NCI-H69 (cell line): Measurements from ENCODE around the gene PTGES3.
"Not testable (repeated sequence)": the region's sequence is repeated elsewhere in the genome, so short reads cannot be mapped to it uniquely, and the experiment has no call there.

Source experiments
- DNase-seq: peaks from one replicate; lab custom pipeline; 2025; lab: John Stamatoyannopoulos, UW

Gene PTGES3

DNA sequence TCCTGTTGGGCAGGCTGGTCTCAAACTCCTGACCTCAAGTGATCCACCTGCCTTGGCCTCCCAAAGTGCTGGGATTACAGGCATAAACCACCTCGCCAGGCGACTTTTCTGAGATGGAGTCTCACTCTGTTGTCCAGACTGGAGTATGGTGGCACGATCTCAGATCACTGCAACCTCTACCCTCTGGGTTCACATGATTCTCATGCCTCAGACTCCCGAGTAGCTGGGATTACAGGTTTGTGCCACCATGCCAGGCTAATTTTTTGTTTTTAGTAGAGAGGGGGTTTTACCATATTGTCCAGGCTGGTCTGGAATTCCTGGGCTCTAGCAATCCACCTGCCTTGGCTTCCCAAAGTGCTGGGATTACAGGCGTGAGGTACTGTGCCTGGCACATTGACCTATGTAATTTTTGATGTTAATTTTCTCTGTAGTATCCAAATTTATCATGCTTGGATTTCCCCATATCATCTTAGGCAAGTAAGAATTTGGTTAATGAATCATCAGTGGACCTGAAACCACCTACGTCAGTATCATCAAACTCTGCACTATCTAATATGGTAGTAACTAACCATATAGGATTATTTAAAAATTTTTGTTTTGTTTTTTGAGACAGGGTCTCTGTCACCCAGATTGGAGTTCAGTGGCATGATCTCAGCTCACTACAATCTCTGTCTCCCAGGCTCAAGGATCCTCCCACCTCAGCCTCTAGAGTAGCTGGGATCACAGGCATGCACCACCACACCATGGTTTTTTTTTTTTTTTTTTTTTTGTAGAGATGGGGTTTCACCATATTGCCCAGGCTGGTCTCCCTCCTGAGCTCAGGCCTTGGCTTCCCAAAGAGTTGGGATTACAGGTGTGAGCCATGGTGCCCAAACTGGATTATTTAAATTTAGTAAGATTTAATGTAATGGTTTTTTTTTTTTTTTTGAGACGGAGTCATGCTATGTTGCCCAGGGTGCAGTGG is 30.4 kb downstream of the PTGES3 start:
- no peak for DNase-seq

DNA sequence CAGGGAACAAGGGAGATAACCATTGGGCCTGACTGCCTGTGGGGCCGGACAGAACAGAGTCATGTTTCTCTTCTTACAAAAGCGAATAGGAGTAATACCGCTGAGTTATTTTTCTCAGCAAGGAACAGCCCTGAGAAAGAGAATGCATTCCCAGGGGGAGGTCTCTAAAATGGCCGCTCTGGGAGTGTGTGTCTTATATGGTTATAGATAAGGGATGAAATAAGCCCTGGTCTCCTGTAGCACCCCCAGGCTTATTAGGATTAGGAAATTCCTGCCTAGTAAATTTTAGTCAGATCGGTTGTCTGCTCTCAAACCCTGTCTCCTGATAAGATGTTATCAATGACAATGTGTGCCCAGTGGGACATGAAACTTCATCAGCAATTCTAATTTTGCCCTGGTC is 34.3 kb downstream of the PTGES3 start:
- DNase-seq, result not testable (repeated sequence)

DNA sequence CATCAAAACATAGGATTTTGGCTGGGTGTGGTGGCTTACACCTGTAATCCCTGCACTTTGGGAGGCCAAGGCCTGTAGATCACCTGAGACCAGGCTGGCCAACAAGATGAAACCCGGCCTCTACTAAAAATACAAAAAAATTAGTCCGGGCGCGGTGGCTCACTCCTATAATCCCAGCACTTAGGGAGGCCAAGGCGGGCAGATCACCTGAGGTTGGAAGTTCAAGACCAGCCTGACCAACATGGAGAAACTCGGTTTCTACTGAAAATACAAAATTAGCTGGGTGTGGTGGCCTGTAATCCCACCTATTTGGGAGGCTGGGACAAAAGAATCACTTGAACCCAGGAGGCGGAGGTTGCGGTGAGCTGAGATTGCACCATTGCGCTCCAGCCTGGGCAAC is 40.1 kb downstream of the PTGES3 start:
- not testable (repeated sequence) for DNase-seq

DNA sequence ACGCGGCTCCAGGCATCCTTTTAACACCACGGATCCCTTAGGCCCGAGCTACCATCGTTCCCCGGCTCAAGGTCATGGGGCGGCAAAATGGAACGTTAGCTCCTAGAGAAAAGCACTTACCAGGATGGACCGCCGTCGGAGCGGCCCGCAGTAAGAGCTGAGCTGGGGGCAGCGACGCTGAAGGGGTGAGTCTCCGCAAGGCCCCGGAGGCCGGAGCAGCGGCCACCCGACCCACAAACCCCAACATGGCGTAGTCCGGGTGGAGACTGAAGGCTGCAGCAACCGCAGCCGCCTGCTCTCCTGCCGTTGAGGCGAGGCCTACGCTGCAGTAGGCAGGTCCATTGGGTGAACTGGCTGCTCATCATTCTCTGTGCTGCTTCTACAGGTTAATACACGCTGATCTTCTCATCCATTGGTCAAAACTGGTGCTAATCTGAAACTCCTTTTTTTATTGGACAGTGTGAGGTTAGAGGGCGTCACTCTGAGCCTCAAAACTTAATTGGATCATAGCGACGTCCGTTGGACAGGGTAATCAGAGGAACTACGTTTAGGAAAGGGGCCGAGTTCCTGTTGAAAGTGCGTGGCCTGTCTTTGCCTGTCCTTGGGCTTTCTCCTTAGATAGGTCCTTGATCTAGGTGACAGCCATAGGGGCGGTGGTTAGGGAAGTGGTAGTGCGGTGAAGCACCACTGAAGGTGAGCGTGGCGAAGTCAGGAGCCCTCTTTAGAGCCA is 42.2 kb downstream of the PTGES3 start, which contains the start of gene ATP5F1B:
TSS of gene ATP5F1B (minus strand) at position 268 of the 730 bp plus-strand sequence. CDS start at position 247, 21 bp downstream.
- peak; percentile 100 for DNase-seq

DNA sequence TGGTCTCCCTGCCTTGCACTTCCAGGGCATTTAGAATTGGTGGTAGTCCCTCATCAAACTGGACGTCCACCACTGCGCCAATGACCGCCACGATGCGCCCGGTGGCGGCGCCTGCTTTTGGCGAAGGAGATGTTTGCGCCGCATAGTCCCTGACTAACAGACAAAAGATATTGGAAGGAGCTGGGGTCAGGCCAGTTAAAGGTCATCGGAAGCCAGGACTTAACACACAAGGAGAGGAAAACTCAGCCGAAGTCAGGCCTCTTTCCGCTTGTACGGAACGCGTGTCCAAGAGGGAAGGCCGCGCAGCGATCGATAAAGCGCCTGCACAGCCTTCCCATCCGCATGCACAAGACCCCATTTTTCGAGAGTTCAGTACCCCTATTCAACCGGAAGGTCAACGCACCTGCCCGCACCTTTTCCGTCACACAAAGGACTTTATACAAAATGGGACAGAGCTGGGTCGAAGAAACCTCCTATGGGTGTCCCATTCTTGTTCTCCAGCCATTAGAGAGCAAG is 42.8 kb downstream of the PTGES3 start:
- peak; percentile 56 for DNase-seq

DNA sequence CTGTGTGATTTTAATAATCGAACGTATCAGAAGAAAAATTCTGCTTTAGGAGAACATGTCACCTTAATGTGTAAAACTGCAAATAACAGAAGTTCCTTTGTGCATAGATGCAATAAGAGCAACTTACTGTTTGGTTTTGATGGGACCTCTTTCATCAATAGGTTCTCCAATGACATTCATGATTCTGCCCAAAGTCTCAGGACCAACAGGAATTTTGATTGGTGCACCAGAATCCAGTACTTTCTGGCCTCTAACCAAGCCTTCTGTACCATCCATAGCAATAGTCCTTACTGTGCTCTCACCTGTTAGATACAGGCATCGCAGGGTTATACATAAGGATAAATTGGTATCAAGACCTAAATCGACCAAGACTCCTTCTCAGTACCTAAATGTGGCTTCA is 43.4 kb downstream of the PTGES3 start:
- DNase-seq, result peak; percentile 20

DNA sequence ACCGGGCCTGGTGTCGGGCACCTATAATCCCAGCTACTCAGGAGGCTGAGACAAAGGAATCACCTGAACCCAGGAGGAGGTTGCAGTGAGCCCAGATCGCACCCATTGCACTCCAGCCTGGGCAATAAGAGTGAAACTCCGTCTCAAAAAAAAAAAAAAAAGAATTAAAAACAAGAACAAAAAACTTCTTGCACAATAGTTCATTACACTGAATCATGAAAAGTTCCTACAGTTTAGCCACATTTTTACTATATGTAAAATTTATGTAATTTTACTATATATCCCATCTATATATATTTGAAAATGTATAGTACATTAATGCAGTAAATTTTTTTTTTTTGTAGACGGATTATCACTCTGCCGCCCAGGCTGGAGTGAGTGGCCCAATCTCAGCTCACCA is 46.9 kb downstream of the PTGES3 start:
- DNase-seq, result no peak

DNA sequence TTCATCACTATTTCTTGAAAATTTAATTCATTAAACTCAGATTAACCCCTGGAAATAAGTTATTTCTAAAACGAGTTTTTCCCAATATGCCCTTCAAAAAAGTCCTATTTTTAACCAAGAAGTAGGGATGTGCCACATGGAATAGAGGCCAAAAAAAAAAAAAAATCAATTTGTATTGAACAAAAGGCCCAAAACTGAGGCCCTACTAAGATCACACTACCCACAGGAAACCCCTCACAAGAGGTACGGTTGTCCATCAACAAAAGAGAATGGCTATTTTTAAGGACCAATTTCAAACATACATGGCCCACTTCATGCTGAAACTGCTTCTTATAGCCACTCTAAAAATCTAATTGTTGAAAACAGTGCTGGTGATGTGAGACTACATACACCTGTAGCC is 50.5 kb downstream of the PTGES3 start:
- DNase-seq, result no peak

DNA sequence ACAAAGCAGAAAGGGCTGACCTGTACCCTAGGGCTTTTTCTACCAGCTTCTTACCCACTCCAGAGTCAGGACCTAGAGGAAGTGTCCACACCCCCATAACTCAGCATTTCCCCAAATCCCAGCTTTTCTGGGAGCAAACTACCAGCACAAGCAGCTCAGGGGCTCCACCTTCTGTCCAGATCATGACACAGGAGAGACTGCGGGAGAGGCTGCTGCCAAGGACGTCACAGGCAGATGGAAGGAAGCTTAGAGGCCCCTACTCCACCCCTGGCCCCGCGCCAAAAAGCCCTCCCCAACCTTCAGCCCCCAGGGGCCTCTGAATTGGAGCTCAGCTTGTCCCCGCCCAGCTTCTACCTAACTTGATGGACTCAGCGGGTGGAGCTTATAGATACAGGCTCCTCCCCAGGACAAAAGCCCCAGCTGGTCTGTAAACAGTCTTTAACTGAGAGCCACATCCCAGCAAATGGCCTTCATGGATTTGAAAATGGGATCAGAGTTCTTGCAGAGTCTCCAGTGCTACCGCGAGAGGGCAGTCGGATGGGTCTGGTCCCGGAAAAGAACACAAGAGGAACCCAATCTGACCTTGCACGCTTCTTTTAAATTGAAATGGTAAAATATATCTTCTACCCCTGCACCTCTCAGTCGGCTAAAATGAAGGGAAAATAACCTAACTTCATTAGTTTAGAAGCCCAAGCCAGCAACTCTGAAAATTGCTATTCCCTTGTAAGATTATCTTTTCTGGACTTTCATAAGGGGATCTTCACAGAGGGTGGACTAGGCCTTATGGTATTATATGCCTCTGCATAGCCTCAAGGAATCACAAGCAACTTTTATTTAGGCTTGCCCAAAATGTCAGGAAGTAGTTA is 51.2 kb downstream of the PTGES3 start:
- DNase-seq, result peak; percentile 100

DNA sequence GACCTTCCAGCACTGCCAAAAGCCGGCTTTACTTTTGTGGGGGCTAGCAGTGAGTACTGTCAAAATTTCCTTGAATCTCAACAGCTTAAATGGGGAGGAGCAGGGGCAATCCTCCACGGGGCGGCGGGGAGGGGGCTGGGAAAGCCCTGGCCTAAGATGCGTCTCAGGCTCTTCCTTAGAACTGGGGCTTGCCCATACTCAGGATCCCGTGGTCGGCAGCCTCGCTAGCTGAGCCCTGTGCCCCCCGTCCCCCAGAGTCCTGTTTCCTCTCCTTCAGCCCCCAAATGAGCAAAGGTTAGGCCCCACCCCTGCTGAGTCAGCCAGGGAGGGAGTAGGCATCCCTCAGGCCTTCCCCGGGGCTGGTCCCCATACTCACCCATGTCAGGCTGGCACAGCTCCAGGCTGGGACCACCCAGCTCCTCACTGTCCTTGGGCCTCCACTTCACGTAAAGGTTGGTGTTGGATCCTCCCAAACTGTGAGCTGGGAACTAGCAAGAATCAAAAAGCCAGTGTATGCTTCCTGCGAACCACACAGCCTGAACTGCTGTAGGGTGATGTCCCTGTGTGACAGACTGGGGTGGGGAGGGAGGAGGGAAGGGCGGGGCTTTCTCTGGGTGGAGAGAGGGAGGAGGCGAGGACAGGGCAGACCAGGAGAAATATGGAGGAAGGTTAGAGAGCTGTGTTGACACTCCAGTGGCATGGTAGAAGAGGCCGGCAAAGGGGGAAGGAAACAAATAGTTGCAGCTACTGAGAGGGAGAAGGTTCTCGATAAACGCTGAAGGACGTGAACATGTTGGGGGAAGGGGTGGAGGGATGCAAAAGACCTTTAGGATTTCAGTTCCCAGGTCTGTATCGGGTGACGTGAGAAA is 52.0 kb downstream of the PTGES3 start:
- peak; percentile 93 for DNase-seq

DNA sequence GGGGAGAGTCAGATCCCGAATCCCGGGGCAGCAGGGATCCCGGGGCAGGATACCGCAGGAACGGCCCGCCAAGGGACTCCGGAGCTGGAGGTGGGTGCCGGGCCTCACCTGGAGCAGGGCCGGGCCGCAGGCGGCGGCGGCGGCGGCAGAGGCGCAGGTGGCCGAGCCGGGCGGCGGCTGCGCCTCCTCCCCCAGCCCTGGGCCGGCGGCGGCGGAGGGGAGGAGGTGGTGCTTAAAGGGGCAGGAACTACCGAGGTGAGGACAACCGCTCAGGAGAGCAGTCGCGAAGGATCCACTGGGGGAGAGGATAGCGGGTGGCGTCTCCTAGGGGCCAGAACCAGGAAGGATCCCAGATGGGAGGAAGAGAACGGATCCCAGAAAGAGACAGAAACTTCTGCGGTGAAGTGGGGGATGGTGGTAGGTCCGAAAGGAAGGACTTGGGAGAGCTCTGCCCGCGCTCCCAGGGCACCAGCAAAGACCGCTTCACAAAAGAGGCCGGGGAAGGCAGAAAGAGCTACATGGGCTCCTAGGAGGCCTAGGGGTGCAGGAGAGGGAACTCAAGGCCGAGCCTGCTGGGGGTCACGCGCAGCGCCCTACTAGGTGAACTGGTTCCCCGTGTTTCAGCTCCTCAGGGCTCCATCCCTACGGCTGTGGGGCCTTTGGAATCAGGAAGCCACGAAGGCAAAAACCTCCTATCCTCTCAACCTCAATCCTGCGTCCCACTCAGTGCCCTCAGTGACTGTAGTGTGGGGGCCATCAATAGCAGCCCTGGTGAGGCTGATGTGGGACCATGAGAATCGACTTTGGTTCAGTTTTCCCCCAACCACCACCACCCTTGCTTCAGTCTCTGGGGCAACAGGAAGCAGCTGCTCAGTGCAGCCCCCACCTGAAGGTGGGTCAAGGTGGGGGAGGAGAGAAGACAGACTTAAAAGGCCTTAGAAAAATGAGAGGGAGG is 53.0 kb downstream of the PTGES3 start:
- DNase-seq, result peak; percentile 93

DNA sequence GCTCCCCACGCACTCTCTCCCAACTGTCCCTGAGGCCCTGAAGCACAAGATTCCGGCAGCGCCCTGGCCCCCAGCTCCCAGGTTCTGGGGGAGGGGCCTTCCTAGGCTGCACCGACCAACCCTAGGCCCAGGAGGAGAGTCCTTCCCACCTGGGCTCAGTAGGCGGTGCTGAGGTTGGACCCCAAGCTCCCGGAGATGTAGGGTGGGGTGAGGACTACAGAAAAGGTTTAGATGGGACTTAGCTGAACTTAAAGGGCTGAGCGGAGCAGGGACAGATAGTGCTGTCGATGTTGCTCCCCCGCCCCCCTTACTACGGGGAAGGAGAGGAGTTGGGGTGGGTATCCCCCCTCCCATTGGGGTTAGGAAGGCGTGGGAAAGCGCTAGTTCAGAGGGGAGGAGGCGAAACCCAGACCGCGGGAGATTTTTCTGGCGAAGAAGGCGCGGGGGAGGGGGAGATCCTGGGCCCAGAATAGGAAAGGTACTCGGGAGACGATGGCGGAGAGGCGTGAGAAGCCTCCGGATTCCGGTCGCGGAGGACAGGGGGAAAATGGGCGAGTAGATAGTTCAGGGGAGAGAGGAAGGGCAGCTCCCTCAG is 53.7 kb downstream of the PTGES3 start:
- DNase-seq, result peak; percentile 89

DNA sequence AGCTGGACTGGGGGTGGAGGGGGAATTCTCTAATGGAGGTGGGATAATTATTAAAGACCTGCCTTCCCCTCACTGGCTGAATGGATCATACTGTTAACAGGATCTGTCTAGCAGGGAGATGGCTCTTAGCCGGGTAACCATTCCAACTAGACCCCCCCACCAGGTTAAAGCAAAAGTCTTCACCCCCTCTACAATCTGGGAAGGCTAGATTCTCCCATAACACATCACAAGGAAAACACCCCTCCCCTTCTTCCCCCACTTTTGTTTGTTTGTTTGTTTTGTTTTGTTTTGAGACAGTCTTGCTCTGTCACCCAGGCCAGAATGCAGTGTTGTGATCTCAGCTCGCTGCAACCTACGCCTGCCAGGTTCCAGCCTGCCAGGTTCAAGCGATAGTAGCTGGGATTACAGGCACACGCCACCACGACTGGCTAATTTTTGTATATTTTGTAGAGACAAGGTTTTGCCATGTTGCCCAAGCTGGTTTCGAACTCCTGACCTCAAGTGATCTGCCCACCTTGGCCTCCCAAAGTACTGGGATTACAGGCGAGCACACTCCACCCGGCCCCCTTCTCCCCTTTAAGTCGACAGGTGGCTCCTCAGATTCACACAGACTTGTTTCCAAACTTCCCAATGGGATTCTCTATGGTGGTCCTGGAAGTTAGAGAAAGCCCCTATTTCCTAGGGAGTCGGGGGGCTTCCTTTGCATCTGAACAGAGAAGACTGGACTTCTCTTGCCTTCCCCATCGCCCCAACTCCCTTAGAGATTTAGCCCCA is 54.4 kb downstream of the PTGES3 start:
- peak; percentile 42 for DNase-seq

DNA sequence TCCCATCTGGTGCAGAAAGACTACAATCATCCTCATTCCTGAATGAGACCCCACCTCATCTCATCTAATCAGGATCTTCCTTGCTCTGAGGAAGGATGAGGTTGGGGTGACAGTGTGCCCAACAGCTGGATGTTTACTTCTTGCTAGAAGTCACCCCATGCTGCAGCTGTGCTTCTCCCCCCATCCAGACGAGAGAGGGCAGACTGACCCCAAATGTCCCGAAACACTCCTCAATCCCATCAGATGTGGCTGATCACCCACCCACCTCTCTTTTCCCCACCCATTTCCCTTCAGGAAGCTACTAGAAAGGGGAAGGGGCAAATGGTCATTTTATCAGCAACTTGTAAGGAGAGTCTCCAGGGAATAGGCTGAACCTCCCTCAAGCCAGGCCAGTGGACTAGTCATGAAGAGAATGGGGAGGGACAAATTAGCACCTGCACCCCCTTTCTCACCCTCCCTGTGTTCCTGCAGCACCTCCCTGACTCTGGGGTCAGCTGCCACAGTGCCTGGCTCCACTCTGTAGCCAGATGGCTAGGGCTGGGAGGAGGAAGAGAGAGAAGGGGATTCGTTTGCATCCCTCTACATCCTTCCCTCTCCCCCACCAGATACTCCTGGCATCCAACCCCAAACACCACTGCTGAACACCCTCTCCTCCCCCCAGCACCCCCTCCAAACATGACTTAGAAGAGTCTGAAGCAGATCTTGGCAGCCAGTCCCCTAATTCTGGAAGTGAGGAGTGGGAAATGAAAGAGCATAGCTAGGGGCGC is 55.2 kb downstream of the PTGES3 start:
- DNase-seq, result peak; percentile 42

DNA sequence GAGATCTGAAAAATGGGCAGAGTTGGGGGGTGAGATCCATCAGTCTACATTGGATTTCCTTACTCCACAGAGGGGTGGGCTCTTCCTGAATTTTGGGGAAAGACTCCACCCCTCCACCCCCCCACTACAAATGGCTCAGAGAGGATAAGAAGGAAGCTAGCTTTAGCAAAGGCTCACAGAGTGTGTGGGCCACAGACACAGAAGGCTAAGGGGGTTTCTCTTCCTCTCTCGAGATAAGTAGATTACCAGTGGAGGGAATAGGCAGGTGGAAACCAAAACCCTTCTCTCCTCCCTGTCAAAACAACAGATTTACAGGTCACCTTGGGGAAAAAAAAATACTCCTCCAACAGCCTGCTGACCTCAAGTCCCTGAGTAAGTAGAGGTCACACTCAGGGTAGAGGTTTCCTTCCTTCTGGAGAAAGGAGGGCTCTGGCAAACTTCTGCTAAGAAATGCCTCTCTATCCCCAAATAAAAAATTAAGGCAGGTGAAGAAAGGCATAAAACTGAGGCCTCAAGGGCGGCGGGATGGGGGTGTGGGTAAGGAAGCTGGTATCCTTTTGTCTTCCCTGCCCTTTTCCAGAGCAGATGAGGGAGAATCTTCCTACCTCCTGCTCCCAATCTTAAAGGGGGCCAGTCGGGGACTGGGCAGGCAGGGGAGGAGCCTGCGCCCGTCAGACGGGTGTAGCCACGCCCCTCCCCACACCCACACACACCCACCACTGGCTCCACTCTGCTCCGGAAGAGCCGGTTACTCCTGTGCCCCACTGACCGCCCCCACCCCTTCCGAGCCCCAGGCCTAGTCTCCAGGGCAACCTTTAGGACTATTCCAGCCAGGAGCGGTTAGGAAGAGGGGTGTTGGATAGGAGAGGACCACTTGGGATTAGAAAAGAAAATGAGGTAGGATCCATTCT is 56.0 kb downstream of the PTGES3 start:
- DNase-seq, result peak; percentile 81

DNA sequence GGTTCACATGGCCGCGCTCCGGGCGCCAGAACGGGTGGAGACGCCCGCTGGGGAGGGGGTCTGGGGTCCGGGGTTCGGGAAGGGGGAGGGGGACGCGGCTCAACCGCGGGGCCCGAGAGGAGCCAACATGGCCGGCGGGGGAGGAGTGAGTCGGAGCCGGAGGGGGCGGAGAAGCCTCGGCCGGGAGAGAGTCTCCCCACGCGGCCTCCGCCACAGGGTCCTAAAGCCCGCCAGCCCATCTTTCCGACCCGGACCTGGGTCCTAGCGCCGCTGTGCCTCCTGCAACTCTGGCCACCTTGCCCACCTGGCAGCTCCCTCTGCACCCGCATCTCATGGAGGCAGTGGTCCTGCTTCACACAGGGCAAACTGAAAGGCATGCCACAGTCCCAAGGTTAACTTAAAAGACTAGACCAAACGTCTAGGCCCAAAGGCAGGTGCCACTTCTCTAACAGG is 57.9 kb downstream of the PTGES3 start, which contains the start of gene BAZ2A:
TSS of gene BAZ2A (minus strand) at position 147 of the 453 bp plus-strand sequence. CDS start 12,796 bp downstream, outside the sequence.
- peak; percentile 94 for DNase-seq
